B cell (primary cell): ENCODE data around the gene RNF34.

ENCODE experiments used
- CTCF ChIP-seq: fragments of 200-600 bp; IDR thresholded peaks from one replicate; pipeline ENCODE4 v1.8.0; 2022; ENCODE audit warnings: antibody characterized with exemption, mild to moderate bottlenecking
- EZH2 ChIP-seq: IDR thresholded peaks from 2 replicates; pipeline ENCODE4 v1.6.1; 2012; ENCODE audit warnings: borderline replicate concordance, low read depth, mild to moderate bottlenecking, moderate library complexity, low read length; ENCODE audit not compliant: insufficient read depth, poor library complexity, severe bottlenecking

GRCh38 chr12:121366063-121366459, 33.9 kb upstream of the RNF34 start:
- TF ChIP-seq EZH2 (no peak), CTCF (no peak)
